Activated CD4-positive, alpha-beta T cell treated with anti-CD3 and anti-CD28 coated beads, Interleukin-2, Interleukin-4, amounts not matched to agents 100 ng/mL and 50 ng/mL, durations not matched to agents 16 hours and 8 hours (primary cell): ENCODE data around the gene DDB1.
"Not testable (repeated sequence)": the region's sequence is repeated elsewhere in the genome, so short reads cannot be mapped to it uniquely, and the experiment has no call there.

ENCODE experiments used
- DNase-seq: peaks from one replicate; pipeline ENCODE4 v3.0.0-alpha.2; 2020; ENCODE audit warnings: low spot score

DDB1 gene

DNA sequence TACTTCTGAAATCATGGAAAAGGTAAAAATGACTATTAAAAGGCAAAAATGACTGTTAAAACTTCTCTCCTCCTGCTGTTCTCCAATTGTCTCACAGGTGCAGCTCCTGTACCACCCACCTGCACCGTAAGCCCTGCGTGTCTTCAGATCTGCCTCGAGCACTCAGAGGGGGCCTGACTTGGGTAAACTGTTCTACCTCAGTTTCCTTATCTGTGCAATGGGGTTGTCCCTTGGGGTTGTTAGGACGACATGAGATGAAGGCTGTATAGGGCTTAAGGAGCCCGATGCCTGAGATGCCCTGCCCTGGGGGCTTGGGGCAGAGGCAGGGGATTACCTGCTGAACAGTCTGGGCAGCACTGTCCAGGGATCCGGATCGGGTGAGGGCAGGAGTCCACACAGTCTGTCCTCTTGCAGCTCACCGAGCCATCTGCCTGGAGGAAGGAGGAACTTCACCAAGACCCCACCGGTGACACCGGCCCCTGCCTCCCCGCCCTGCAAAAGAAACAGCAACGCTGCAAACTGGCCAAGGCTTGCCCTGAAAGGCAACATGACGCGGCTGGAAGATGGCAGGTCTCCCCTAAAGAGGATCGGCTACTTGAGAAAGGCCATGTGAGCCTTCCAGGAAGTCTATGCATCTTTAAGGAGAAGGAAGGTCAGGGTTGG lies 64.2 kb downstream of the DDB1 start:
- DNase-seq, result no peak

DNA sequence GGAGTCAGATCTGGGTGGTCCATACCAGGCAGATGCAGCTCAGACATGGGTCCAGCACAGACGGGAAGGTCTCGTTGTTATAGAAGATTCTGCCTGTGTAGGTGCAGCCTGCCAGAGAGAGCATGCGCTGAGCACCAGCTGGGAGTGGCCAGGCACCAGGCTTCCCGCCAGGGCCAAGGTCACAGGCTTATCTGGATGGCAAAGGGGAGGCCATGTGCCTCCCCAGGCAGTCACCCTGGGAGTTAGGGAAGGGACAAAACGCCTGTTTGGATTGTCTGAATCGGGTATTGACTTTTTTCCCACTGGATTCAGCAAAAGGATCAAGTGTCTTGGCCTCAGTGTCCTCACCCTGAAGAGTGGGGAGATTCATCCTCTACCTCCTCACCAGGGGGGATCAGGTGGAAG lies 65.5 kb downstream of the DDB1 start:
- no peak for DNase-seq

DNA sequence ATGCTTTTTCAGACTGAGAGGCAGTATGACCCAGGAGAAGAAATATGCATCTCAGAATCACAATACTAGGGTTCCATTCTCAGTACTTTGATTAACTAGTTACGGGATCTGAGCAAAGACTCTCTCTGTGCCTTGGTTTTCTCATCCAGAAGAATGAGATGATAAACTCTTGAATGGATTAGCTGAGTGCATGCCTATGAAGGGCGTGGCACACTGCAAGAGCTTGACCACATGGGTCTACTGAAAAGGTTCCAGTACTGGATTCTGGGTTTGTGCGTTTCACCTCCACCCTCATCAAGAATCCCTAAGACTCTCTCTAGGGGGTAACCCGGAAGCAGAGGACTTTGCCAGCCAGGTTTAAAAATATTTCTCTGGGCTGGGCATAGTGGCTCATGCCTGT lies 66.3 kb downstream of the DDB1 start:
- no peak for DNase-seq

DNA sequence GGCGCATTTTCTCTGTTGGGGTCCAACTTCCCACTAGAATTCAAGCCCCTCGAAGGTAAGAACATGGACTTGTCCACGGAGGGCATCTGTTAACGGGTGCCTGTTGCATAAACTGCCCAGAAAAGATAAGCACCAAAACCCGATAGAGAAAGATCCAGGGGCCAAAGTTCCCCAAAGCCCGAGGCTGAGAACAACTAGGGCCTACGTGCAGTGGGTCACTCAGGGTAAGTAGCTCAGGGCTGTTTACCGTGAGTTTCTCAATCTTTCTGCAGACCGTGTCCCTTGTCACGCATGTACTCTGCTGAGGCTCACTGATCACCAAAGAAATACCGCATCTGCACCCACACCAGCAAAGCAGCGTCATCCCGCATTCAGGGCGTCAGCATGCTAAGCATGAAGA lies 67.5 kb downstream of the DDB1 start:
- no peak for DNase-seq

DNA sequence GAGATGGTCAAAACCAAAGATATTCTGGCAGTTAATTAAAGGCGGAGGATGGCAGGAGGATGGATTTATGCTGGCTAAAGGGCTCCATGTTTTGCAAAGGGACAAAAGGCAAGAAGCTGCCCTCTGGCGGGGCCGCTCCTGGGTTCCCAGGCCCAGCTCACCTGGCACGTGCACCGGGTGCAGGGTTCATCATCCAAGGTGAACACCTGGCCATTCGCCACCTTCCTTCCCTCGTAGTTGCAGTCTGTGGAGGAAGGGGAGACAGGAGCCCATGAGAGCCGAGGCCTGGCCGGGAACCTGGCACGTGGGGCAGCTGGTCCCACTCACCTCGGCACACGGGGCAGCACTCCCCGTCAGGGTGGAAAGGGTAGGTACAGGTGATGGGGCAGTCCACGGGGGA lies 68.1 kb downstream of the DDB1 start:
- no peak for DNase-seq

DNA sequence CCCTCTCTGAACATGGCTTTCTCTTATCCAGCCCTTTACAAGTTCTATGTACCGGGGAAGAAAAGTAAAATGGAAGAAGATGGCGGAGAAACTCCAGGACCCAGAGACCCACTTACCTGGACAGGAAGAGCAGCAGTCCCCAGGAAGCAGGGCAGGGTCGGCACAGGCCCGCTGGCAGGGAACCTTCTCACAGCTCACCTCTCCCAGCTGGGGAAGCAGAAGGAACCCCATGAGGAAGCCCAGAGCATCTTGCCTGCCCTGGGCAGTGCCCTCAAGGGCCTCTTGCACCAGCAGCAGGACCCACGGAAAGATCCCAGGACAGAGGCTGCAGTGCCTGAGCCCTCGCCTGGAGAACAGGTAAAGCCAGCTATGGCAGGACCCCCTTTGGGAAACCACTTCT lies 68.5 kb downstream of the DDB1 start:
- no peak for DNase-seq

DNA sequence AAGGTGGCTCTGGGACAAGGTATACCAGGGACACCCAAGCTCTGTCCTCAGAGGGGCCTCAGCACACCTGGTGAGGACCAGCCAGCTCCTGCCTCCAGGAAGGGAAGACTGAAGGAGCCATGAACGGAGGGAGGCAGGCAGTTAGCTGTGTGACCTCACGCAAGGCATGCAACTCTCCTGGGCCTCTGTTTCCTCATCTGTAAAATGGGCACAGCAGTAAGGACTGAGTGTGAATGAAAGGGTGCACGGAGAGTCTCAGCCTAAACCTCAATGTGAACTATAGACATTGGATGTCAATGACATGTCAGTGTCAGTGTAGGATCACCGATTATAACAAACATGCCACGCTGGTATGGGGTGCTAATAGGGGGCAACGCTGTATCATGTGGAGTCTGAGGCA lies 73.5 kb downstream of the DDB1 start:
- no peak for DNase-seq

DNA sequence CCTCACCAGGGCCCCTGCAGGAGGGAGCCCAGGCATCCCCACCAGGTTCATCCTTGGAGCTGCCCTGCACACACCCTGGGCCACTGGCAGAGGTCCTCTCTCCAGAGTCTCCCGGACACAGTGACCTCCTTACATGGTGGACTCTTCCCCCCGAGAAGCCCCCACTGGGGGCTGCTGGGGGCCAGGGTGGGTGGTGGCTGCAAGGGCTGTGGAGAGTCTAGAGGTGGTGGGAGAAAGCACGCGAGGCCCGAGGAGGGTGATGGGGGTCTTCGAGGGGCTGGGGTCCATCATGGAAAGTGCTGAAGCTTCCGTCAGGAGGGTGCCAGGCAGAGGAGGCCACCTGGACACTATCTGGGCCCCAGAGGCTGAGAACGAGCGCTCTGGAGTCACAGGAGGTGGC lies 74.4 kb downstream of the DDB1 start:
- DNase-seq, result no peak

DNA sequence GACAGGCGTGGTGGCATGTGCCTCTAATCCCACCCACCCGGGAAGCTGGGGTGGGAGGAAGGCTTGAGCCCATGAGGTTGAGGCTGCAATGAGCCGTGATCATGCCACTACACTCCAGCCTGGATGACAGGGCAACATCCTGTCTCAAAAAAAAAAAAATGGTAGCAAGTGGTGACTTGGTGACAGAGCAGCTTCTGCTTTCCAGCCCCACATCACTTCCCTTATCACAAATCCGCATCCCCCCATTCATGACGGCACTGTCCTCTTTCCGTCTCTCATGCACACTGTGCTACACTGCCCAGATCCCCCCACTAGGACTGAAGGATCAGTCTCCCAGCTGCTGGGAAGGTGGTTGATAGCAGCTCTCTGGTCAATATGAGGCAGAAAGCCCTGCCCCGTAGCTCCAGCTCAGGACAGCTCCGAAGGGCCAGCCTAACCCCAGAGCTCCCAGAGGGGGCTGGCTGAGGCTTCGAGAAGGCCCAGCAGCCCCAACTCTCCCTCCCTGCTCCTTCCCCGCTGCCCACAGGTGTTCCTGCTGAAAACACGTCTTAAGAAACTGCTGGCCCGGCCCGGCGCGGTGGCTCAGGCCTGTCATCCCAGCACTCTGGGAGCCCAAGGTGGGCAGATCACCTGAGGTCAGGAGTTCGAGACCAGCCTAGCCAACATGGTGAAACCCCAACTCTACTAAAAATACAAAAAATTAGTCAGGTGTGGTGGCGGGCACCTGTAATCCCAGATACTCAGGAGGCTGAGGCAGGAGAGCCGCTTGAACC lies 76.0 kb downstream of the DDB1 start:
- DNase-seq, result no peak

DNA sequence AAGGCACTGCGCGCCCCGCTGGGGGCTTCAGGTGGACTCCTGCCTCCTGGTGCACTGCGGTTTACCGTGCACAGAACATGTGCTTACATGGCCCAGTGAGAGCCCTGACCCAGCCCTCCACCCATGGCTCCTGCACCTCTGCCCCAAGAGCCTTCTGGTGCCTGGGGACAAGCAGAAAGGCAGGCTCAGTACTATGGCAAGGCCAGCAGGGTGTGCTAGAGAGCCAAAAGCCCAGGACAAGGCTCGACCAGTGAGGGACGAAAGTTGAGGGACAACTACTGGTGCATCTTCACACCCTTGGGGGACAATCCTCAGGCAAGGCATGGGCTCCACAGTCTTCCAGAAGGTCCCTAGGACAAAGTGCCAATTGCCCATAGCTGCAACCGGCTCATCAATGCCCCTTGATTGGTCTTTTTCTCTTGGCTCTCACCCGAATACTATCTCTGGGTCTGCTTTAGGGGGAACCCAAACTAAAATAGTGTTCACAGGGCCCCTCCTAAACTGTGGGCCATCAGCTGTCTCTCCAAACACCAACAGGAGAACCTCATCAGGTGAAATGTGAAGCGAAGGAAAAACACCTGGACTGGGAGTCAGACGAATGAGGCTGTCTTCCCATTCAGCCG lies 78.4 kb downstream of the DDB1 start:
- peak; percentile 83 for DNase-seq

DNA sequence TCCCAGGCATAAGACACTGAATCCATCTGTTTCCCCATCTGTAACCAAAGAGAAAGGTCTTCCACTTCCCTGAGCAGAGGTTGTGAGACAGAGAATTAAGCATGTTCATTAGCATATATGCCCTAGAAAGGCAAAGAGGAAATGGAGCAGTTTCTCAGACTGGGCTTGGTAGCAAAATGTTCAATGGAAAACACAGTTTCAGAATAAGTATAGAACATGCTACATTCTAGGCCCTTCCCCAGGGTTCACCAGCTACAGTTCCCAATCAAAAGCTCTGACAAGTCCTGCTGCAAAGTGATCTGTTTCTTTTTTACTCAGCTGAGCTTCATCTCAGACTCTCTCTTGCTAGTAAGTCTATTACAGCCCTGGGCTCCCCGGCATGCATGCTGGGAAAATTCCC lies 80.6 kb downstream of the DDB1 start:
- DNase-seq, result not testable (repeated sequence)

DNA sequence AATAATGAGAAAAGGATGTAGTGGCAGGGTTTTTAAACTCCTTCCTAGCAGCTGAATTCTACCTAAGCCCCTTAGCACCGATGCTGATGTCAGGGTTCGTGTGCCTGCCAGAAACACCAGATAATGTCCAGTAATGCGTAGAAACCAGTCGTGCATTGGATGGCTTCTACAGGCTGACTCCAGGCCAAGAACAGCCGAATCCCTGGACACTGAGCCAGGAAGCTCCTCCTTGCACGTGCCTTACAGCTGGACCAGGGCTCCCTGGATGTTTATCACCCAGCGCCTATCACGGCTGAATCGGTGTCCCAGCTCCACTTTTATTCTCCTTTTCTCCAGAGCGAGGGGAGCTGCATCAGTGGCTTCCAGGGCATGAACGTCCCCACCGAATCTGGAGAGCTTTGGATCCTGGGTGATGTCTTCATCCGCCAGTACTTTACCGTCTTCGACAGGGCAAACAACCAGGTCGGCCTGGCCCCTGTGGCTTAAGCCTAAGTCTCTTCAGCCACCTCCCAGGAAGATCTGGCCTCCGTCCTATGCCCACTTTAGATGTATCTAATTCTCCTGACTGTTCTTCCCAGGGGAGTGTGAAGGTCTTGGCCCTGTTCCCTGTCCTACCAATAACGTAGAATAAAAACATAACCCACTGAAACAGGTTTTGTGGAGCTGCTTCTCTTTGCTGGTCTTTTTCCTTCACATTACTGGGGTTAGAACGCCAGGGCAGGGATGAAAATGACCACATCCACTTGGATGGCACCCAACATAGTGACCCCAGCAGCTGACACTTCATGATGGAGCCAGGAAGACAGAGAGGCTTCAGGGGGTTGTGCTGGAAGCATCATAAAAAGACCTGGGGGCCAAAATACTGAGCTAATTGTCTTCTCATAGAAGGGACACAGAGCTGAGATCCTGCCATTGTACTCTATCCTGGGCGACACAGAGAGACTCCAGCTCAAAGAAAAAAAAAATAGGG lies 81.8 kb downstream of the DDB1 start:
- not testable (repeated sequence) for DNase-seq
